Measurements from ENCODE around the gene STXBP6.

Gene STXBP6

GRCh38 chr14:25049568-25050268, at the start of gene STXBP6:
Gene STXBP6, minus strand, starts transcription at chr14:25050147. Its CDS starts 75,329 bp downstream, at chr14:24974818.
- DNase-seq (ENCODE audit: low read depth), result peak; percentile 69

GRCh38 chr14:25097120-25097519, 47.2 kb upstream of the STXBP6 start:
- no peak for DNase-seq (ENCODE audit: low read depth)

GRCh38 chr14:25095736-25096437, 45.9 kb upstream of the STXBP6 start:
- no peak for DNase-seq (ENCODE audit: low read depth)

GRCh38 chr14:25094171-25094907, 44.4 kb upstream of the STXBP6 start:
- no peak for DNase-seq (ENCODE audit: low read depth)

GRCh38 chr14:25092258-25092740, 42.4 kb upstream of the STXBP6 start:
- no peak for DNase-seq (ENCODE audit: low read depth)

GRCh38 chr14:25090716-25091454, 40.9 kb upstream of the STXBP6 start:
- peak; percentile 46 for DNase-seq (ENCODE audit: low read depth)

- DNase-seq (ENCODE audit: low read depth), result no peak
Observed at GRCh38 chr14:25090256-25090655, 40.3 kb upstream of the STXBP6 start.

GRCh38 chr14:25089496-25089895, 39.5 kb upstream of the STXBP6 start:
- DNase-seq (ENCODE audit: low read depth), result no peak

GRCh38 chr14:25086821-25087396, 37.0 kb upstream of the STXBP6 start:
- no peak for DNase-seq (ENCODE audit: low read depth)

GRCh38 chr14:25086081-25086480, 36.1 kb upstream of the STXBP6 start:
- DNase-seq (ENCODE audit: low read depth), result no peak

- DNase-seq (ENCODE audit: low read depth), result no peak
Observed at GRCh38 chr14:25080682-25081081, 30.7 kb upstream of the STXBP6 start.

- no peak for DNase-seq (ENCODE audit: low read depth)
Observed at GRCh38 chr14:25079311-25079710, 29.4 kb upstream of the STXBP6 start.

GRCh38 chr14:25074099-25074685, 24.2 kb upstream of the STXBP6 start:
- DNase-seq (ENCODE audit: low read depth), result no peak

- no peak for DNase-seq (ENCODE audit: low read depth)
Observed at GRCh38 chr14:25069879-25070278, 19.9 kb upstream of the STXBP6 start.

GRCh38 chr14:25067600-25067999, 17.7 kb upstream of the STXBP6 start:
- DNase-seq (ENCODE audit: low read depth), result no peak

- DNase-seq (ENCODE audit: low read depth), result no peak
Observed at GRCh38 chr14:25062022-25062321, 12.0 kb upstream of the STXBP6 start.

- DNase-seq (ENCODE audit: low read depth), result no peak
Observed at GRCh38 chr14:25056688-25057078, 6.7 kb upstream of the STXBP6 start.

- peak; percentile 14 for DNase-seq (ENCODE audit: low read depth)
Observed at GRCh38 chr14:25055992-25056687, 6.2 kb upstream of the STXBP6 start.

- DNase-seq (ENCODE audit: low read depth), result no peak
Observed at GRCh38 chr14:25055005-25055404, 5.1 kb upstream of the STXBP6 start.

GRCh38 chr14:25053585-25053984, 3.6 kb upstream of the STXBP6 start:
- DNase-seq (ENCODE audit: low read depth), result no peak

GRCh38 chr14:25052921-25053320, 3.0 kb upstream of the STXBP6 start:
- DNase-seq (ENCODE audit: low read depth), result no peak

Data from iris pigment epithelial cell (primary cell).